GM23338 (cell line): ENCODE results near the gene ZSCAN21. TPM values are rescaled to one million over a fixed set of nuclear protein-coding genes. Genes with fewer than 3 reads are reported as not detected.

Experiments
- ATAC-seq: fragments of 200-7000 bp; cut with Tn5 transposase; 3 replicates; pipeline ENCODE4 v1.9.1; 2020
- DNase-seq: peaks from one replicate; pipeline ENCODE4 v3.0.0-alpha.2; 2015; ENCODE audit warnings: low spot score
- H2AFZ ChIP-seq: fragments of 200-600 bp; sonication (generic); 2 replicates; pipeline ENCODE4 v1.8.0; 2016; ENCODE audit warnings: antibody characterized with exemption, mild to moderate bottlenecking, moderate library complexity
- H3F3A ChIP-seq: fragments of 200-600 bp; sonication (generic); replicated peaks from 2 replicates; pipeline ENCODE4 v1.8.0; 2017; ENCODE audit warnings: antibody characterized with exemption, mixed run types, low read depth
- H3K27ac ChIP-seq: fragments of 200-600 bp; sonication (generic); 2 replicates; pipeline ENCODE4 v1.6.1; 2016; ENCODE audit warnings: low read depth
- H3K27me3 ChIP-seq: fragments of 200-600 bp; sonication (generic); 2 replicates; pipeline ENCODE4 v1.8.0; 2016; ENCODE audit warnings: mild to moderate bottlenecking, mixed run types, moderate library complexity; ENCODE audit not compliant: insufficient read depth
- H3K36me3 ChIP-seq: fragments of 200-600 bp; sonication (generic); 2 replicates; pipeline ENCODE4 v1.8.0; 2016; ENCODE audit warnings: mild to moderate bottlenecking; ENCODE audit not compliant: insufficient read depth
- H3K4me1 ChIP-seq: fragments of 200-600 bp; sonication (generic); 2 replicates; pipeline ENCODE4 v1.8.0; 2016; ENCODE audit warnings: mild to moderate bottlenecking, moderate library complexity; ENCODE audit not compliant: insufficient read depth
- H3K4me2 ChIP-seq: fragments of 200-600 bp; sonication (generic); 2 replicates; pipeline ENCODE4 v1.7.1; 2017; ENCODE audit warnings: mixed run types
- H3K4me3 ChIP-seq: fragments of 200-600 bp; sonication (generic); 2 replicates; pipeline ENCODE4 v1.6.1; 2016; ENCODE audit warnings: mixed run types
- H3K79me2 ChIP-seq: fragments of 200-600 bp; sonication (generic); replicated peaks from 2 replicates; pipeline ENCODE4 v1.8.0; 2017; ENCODE audit warnings: mild to moderate bottlenecking; ENCODE audit not compliant: insufficient read depth
- H3K9me2 ChIP-seq: fragments of 200-600 bp; sonication (generic); 2 replicates; pipeline ENCODE4 v1.8.0; 2017; ENCODE audit not compliant: insufficient read depth
- H4K20me1 ChIP-seq: fragments of 200-600 bp; sonication (generic); replicated peaks from 2 replicates; pipeline ENCODE4 v1.8.0; 2017; ENCODE audit warnings: mild to moderate bottlenecking; ENCODE audit not compliant: insufficient read depth
- H3K27ac Mint-ChIP-seq: 2 replicates; pipeline ENCODE4 v1.8.0; 2020; ENCODE audit warnings: inconsistent platforms, mild to moderate bottlenecking, moderate library complexity, mixed read lengths
- H3K27me3 Mint-ChIP-seq: 3 replicates; pipeline ENCODE4 v1.8.0; 2022; ENCODE audit warnings: low read depth, mild to moderate bottlenecking, moderate library complexity, mixed read lengths, inconsistent platforms; ENCODE audit not compliant: insufficient read depth, poor library complexity
- H3K36me3 Mint-ChIP-seq: 3 replicates; pipeline ENCODE4 v1.8.0; 2021; ENCODE audit warnings: low read depth, mild to moderate bottlenecking, inconsistent platforms, moderate library complexity, mixed read lengths
- H3K4me1 Mint-ChIP-seq: 3 replicates; pipeline ENCODE4 v1.8.0; 2020; ENCODE audit warnings: mild to moderate bottlenecking, inconsistent platforms, mixed read lengths
- H3K4me3 Mint-ChIP-seq: 3 replicates; pipeline ENCODE4 v1.8.0; 2021; ENCODE audit warnings: moderate library complexity, mild to moderate bottlenecking, inconsistent platforms, mixed read lengths
- H3K9me3 Mint-ChIP-seq: 3 replicates; pipeline ENCODE4 v1.8.0; 2020; ENCODE audit warnings: moderate library complexity, mild to moderate bottlenecking, inconsistent platforms, mixed read lengths
- CREB1 ChIP-seq: fragments of 250-450 bp; sonication (Bioruptor Pico); IDR thresholded peaks from 2 replicates; pipeline ENCODE4 v1.5.0; 2020; ENCODE audit warnings: low read depth, mild to moderate bottlenecking, moderate library complexity
- CTCF ChIP-seq, 2 experiments: fragments of 200-600 bp in 1 of 2; sonication (generic) in 1 of 2; conservative IDR thresholded peaks; 2 replicates each; pipeline versions ENCODE4 v1.5.1 to v1.6.1; 2016 to 2017; ENCODE audit warnings: antibody characterized with exemption in 2 of 2, low read depth in 2 of 2, mild to moderate bottlenecking in 2 of 2, moderate library complexity in 1 of 2
- EZH2 ChIP-seq: fragments of 200-600 bp; sonication (generic); IDR thresholded peaks from one replicate; pipeline ENCODE4 v1.8.0; 2017; ENCODE audit warnings: antibody characterized with exemption, mild to moderate bottlenecking, low read depth; ENCODE audit not compliant: unreplicated experiment
- EZH2phosphoT487 ChIP-seq: fragments of 200-600 bp; sonication (generic); IDR thresholded peaks from one replicate; pipeline ENCODE4 v1.8.1; 2018; ENCODE audit warnings: antibody characterized with exemption; ENCODE audit not compliant: unreplicated experiment
- JUNB ChIP-seq: IDR thresholded peaks from one replicate; pipeline ENCODE4 v1.6.1; 2016; ENCODE audit warnings: antibody characterized with exemption; ENCODE audit not compliant: unreplicated experiment
- NANOG ChIP-seq: IDR thresholded peaks from 2 replicates; pipeline ENCODE4 v1.6.1; 2016; ENCODE audit warnings: antibody characterized with exemption, borderline replicate concordance
- POLR2AphosphoS5 ChIP-seq: IDR thresholded peaks from 2 replicates; pipeline ENCODE4 v1.6.1; 2016; ENCODE audit warnings: antibody characterized with exemption, low read depth
- REST ChIP-seq: IDR thresholded peaks from one replicate; pipeline ENCODE4 v1.6.1; 2018; ENCODE audit warnings: antibody characterized with exemption; ENCODE audit not compliant: unreplicated experiment
- STAT1 ChIP-seq: IDR thresholded peaks from one replicate; pipeline ENCODE4 v1.6.1; 2016; ENCODE audit warnings: antibody characterized with exemption; ENCODE audit not compliant: unreplicated experiment
- ZNF114 ChIP-seq: fragments of 250-450 bp; sonication (Bioruptor Pico); IDR thresholded peaks from 2 replicates; pipeline ENCODE4 v1.5.0; 2020; ENCODE audit warnings: mild to moderate bottlenecking, moderate library complexity
- ZNF331 ChIP-seq: fragments of 250-450 bp; sonication (Bioruptor Pico); IDR thresholded peaks from 2 replicates; pipeline ENCODE4 v1.5.0; 2020; ENCODE audit warnings: low read depth, mild to moderate bottlenecking, moderate library complexity
- polyA plus RNA-seq: library from polyadenylated mRNA; unstranded; fragments of >200 nt; fragmentation: Nextera tagmentation; extraction: Ambion mirVana; gene quantifications from 2 replicates; pipeline ENCODE4 v1.2.1, GENCODE V29; 2016
- total RNA-seq: library from RNA; depleted of rRNA; stranded (reverse); fragments of >200 nt; shearing (Covaris generic); gene quantifications from 2 replicates; pipeline ENCODE4 v1.2.3, GENCODE V29; 2014
- TF ChIP-seq, protein P1 (sequence below): IDR thresholded peaks from 2 replicates; pipeline ENCODE4 v1.6.1; 2016; ENCODE audit warnings: antibody characterized with exemption

ZSCAN21 gene
- total and polyA plus RNA-seq, 2 experiments from 2014 or later: 15.7 to 21.8 TPM

DNA sequence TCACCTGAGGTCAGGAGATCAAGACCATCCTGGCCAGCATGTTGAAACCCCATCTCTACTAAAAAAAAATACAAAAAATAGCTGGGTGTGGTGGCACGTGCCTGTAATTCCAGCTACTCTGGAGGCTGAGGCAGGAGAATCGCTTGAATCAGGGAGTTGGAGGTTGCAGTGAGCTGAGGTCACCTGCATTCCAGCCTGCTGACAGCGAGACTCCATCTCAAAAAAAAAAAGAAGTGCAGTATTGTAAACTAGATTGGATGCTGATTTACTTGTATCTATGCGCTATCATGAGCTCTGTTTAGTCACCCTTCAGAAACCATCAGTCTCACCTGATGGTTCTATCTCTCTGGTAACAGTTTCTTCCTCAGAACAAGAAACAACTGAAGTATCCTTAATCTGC lies 13.8 kb downstream of the ZSCAN21 start (continued):
- TF ChIP-seq, protein P1, sequence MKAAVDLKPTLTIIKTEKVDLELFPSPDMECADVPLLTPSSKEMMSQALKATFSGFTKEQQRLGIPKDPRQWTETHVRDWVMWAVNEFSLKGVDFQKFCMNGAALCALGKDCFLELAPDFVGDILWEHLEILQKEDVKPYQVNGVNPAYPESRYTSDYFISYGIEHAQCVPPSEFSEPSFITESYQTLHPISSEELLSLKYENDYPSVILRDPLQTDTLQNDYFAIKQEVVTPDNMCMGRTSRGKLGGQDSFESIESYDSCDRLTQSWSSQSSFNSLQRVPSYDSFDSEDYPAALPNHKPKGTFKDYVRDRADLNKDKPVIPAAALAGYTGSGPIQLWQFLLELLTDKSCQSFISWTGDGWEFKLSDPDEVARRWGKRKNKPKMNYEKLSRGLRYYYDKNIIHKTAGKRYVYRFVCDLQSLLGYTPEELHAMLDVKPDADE: no peak
- TF ChIP-seq NANOG (no peak), EZH2phosphoT487 (no peak), CTCF (conservative IDR thresholded peaks at IDR 0.05; ENCODE audit: low read depth in 2 of 2) (no peak), REST (no peak), CREB1 (CRISPR knock-in tag) (no peak), STAT1 (no peak), EZH2 (no peak)

DNA sequence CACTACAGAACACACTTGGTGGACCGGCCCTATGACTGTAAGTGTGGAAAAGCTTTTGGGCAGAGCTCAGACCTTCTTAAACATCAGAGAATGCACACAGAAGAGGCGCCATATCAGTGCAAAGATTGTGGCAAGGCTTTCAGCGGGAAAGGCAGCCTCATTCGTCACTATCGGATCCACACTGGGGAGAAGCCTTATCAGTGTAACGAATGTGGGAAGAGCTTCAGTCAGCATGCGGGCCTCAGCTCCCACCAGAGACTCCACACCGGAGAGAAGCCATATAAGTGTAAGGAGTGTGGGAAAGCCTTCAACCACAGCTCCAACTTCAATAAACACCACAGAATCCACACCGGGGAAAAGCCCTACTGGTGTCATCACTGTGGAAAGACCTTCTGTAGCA lies 14.6 kb downstream of the ZSCAN21 start:
- Histone ChIP-seq H3K27me3 (no peaks in the 10 kb centered on the region), H3F3A (peaks cover 21% of the 10 kb centered on the region), H3K4me1 (no peaks in the 10 kb centered on the region), H3K27ac (no peak overlapping the region), H3K9me2 (no peaks in the 10 kb centered on the region), H3K4me2 (no peak overlapping the region), H3K36me3 (peaks cover 21% of the 10 kb centered on the region), H2AFZ (no peak overlapping the region), H3K4me3 (no peak overlapping the region), H3K79me2 (no peaks in the 10 kb centered on the region), H4K20me1 (peaks cover 6% of the 10 kb centered on the region)
- Mint-ChIP-seq H3K27ac (no peak overlapping the region; the same call in 1 of the 2 replicates), H3K36me3 (peaks cover 86% of the 10 kb centered on the region), H3K4me1 (no peaks in the 10 kb centered on the region), H3K4me3 (no peak overlapping the region), H3K9me3 (peaks cover 9% of the 10 kb centered on the region; the same call in 1 of the 3 replicates), H3K27me3 (peaks cover 9% of the 10 kb centered on the region)
- DNase-seq (no peak), ATAC-seq (no peak)
- TF ChIP-seq POLR2AphosphoS5: no peak
- TF ChIP-seq ZNF114 (CRISPR knock-in tag): no peak
- no peak for TF ChIP-seq STAT1
- TF ChIP-seq CTCF (conservative IDR thresholded peaks at IDR 0.05; ENCODE audit: low read depth in 2 of 2): no peak
- TF ChIP-seq EZH2: no peak
- no peak for TF ChIP-seq JUNB
- TF ChIP-seq NANOG: no peak
- no peak for TF ChIP-seq CREB1 (CRISPR knock-in tag)
- no peak for TF ChIP-seq REST
- TF ChIP-seq, protein P1: no peak
- TF ChIP-seq EZH2phosphoT487: no peak
- TF ChIP-seq ZNF331 (CRISPR knock-in tag): no peak
